Lower leg skin (tissue), 4 donors: ENCODE results near the gene MCF2L2. TPM values are rescaled to one million over a fixed set of nuclear protein-coding genes. Genes with fewer than 3 reads are reported as not detected.

Experiments used
- DNase-seq, 2 donors: peaks; one replicate each; pipeline ENCODE4 v3.0.0-alpha.2; 2019; ENCODE audit warnings: low spot score in 2 of 2
- H3K4me3 ChIP-seq: fragments of 200-600 bp; sonication (generic); 2 replicates; pipeline ENCODE4 v1.5.1; 2017; ENCODE audit warnings: mild to moderate bottlenecking, low read depth; ENCODE audit not compliant: poor library complexity, severe bottlenecking
- POLR2A ChIP-seq, 2 donors: fragments of 450-650 bp; IDR thresholded peaks; one replicate each; pipeline ENCODE4 v1.6.1; 2016 to 2017; ENCODE audit warnings: antibody characterized with exemption in 2 of 2, mild to moderate bottlenecking in 1 of 2, moderate library complexity in 1 of 2
- WGBS, 2 donors: methylation state at CpG; one replicate each; pipeline ENCODE4 v1.1.5; 2018; 5-methylcytosine and 5-hydroxymethylcytosine counted together
- intact Hi-C: fragments of 100-400 bp; cut with DNase I; formaldehyde crosslinking; loops from one replicate; pipeline ENCODE4 v1.15.0; 2023; ENCODE audit warnings: low total_unique reads
- total RNA-seq, 4 donors: library from RNA; depleted of rRNA; stranded (reverse); fragments of >200 nt; gene quantifications; one replicate each; pipeline ENCODE4 v1.1.0, GENCODE V29; 2016
- TF ChIP-seq, protein P1 (sequence below), 3 donors: fragments of 450-650 bp; IDR thresholded peaks; one replicate each; pipeline ENCODE4 v1.5.1; 2016; ENCODE audit warnings: antibody characterized with exemption in 3 of 3, mild to moderate bottlenecking in 3 of 3, moderate library complexity in 2 of 3

The MCF2L2 gene
- total RNA-seq, 4 donors from 2014 or later = 0.88 to 1.3 (median 1.1) TPM; not detected in 1

DNA sequence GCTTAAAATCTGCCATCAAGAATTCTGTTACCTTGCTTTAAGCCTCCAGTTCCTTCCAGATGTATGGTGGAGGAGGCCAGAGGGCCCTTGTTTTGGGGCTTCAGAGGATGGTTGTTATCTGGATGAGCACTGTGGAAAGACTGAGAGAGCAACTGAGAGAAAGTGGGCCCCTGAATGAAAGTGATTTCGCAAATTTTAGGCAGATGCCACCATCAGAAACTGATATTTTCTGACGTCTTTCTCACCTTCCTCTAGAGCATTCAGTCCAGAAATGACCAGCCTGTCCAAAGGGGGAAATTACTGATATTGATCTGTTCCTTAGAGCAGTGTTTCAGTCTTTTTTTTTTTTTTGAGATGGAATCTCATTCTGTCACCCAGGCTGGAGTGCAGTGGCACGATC is 162.0 kb downstream of the MCF2L2 start:
- no peak for TF ChIP-seq POLR2A (IDR thresholded peaks at IDR 0.05)
- 78 to 81% methylated on average over 3 of the region's 3 CpGs for WGBS, 2 donors
- no peak overlapping the region for H3K4me3 ChIP-seq
- no peak for DNase-seq
- intact Hi-C loops = no loop called here

DNA sequence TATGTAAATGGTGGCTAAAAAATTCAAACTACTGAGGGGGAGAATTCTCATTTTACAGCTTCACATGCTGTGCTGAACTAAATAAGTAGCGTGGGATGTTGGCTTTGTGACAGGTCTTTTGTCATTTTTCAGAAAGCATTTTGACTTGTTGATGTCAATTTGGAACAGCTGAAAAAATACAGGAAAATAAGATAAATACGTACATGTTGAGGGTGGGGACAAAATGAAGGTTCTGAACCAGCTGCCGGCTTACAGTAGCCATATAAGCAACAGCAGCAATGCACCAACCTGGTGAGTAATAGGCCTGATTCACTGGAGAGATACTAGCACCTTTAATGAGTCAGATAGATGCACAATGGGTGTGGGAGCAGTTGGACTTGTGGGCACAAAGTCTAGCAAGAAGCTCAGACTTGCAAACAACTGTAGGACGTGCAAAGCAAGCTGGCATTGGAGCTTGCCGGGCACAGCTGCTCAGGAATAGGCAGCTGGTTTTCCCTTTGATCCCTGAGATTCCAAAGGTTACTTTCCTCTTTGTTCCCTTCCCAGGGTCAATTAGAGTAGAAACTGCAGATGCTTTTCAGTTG is 162.5 kb downstream of the MCF2L2 start:
- DNase-seq = peak in 1 of 2 donors; percentile 47
- 38 to 48% methylated on average over 5 of the region's 5 CpGs for WGBS, 2 donors
- H3K4me3 ChIP-seq = no peak overlapping the region
- intact Hi-C loops = no loop called here
- no peak for TF ChIP-seq POLR2A (IDR thresholded peaks at IDR 0.05)
- TF ChIP-seq, protein P1, sequence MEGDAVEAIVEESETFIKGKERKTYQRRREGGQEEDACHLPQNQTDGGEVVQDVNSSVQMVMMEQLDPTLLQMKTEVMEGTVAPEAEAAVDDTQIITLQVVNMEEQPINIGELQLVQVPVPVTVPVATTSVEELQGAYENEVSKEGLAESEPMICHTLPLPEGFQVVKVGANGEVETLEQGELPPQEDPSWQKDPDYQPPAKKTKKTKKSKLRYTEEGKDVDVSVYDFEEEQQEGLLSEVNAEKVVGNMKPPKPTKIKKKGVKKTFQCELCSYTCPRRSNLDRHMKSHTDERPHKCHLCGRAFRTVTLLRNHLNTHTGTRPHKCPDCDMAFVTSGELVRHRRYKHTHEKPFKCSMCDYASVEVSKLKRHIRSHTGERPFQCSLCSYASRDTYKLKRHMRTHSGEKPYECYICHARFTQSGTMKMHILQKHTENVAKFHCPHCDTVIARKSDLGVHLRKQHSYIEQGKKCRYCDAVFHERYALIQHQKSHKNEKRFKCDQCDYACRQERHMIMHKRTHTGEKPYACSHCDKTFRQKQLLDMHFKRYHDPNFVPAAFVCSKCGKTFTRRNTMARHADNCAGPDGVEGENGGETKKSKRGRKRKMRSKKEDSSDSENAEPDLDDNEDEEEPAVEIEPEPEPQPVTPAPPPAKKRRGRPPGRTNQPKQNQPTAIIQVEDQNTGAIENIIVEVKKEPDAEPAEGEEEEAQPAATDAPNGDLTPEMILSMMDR (IDR thresholded peaks at IDR 0.05) = no peak

DNA sequence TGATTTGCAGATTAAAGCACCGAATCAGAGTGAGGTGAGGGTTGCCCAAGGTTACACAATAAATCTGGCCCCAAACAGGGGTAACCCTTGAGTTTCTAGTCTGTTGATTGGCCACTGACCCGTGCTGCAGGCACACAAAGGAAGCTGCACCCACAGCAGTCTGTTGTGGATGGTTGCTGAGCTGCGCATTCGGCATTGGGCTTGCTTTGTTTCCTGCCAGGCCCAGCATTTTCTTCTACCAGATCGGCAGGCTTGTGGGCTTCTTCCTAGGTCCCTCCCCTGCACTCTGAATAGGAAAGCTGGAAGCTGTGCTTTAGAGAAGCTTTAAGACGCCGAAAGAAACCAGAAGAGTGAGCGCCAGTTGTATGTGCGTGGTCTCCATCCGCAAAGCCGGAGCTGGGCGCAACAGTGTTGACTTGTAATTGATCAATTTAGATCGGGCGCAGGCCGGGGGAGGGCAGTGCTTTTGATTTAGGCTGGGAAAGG is 163.2 kb downstream of the MCF2L2 start:
- H3K4me3 ChIP-seq = no peak overlapping the region

DNA sequence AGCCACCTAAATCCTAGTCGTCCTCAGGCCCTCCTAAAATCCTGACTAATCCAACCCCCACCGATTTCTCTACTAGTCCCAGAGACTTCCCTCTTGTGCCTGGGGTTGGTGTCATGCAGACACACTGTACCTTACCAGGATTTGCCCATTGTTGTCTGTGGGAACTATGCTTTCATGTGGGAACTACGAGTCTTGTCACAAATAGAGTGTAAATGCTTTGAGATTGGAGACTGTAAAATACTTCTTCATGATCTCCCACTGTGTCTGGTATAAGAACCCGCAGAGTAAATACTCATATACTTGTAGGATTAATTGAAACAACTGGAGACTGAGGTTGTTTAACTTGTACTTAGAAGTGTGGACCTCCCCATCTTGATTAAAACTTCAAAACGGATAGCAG is 164.2 kb downstream of the MCF2L2 start:
- TF ChIP-seq, protein P1 (IDR thresholded peaks at IDR 0.05) = no peak
- no peak for TF ChIP-seq POLR2A (IDR thresholded peaks at IDR 0.05)
- intact Hi-C loops = no loop called here
- no peak for DNase-seq
- no peak overlapping the region for H3K4me3 ChIP-seq
- 74% methylated on average over 5 of the region's 5 CpGs for WGBS, 2 donors

More for the DNA sequence above, 163.2 kb downstream of the MCF2L2 start:
- intact Hi-C loops = no loop called here
- TF ChIP-seq, protein P1 (IDR thresholded peaks at IDR 0.05) = no peak
- TF ChIP-seq POLR2A (IDR thresholded peaks at IDR 0.05) = no peak
- 55 to 57% methylated on average over 15 of the region's 15 CpGs for WGBS, 2 donors
- DNase-seq = no peak

- intact Hi-C loops = no loop called here
- TF ChIP-seq, protein P1 (IDR thresholded peaks at IDR 0.05) = no peak
- TF ChIP-seq POLR2A (IDR thresholded peaks at IDR 0.05) = no peak
- 89 to 93% methylated on average over 3 of the region's 3 CpGs for WGBS, 2 donors
- H3K4me3 ChIP-seq = no peak overlapping the region
- DNase-seq = no peak
Measured at GRCh38 chr3:183262875-183263378, 165.5 kb downstream of the MCF2L2 start.

DNA sequence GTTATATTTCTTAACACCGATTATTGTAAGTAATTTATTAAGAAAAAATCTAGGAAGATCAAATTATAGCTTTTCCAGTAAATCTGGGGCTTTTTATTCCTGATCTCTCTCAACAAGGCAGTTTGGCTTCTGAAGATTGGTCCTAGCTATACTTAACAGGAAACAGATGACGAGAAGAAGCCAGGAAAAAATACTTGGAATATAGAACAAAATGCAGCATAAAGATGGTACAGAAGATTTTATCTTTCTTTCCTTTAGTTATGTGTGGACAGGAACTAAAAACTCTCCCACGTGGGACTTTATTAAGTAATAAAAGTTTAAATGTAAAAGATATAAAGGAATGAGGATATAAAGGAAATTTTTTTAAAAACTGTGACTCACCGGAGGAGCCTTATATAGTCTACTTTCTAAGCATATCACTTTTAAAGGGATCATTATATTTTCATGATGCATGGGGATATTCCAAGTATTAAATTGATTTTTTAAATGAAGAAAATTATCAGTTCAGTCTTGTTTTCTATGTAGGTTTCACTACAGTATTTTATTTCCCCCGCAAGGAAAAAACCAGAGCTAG is 167.2 kb downstream of the MCF2L2 start:
- WGBS, 2 donors = 64 to 65% methylated on average over 5 of the region's 5 CpGs
- intact Hi-C loops = no loop called here
- TF ChIP-seq POLR2A (IDR thresholded peaks at IDR 0.05) = no peak
- TF ChIP-seq, protein P1 (IDR thresholded peaks at IDR 0.05) = no peak
- H3K4me3 ChIP-seq = no peak overlapping the region
- DNase-seq = no peak
